Gastroesophageal sphincter (tissue), 3 donors: ENCODE data around the gene FAM184A.

Source experiments
- EP300 ChIP-seq: sonication (generic); formaldehyde crosslinking; IDR thresholded peaks from one replicate; pipeline ENCODE4 v1.6.1; 2017; ENCODE audit warnings: antibody characterized with exemption, mild to moderate bottlenecking
- POLR2A ChIP-seq, 2 donors: fragments of 450-650 bp; IDR thresholded peaks; one replicate each; pipeline ENCODE4 v1.6.1; 2017; ENCODE audit warnings: antibody characterized with exemption in 2 of 2, mild to moderate bottlenecking in 2 of 2, moderate library complexity in 1 of 2
- POLR2AphosphoS5 ChIP-seq: sonication (generic); formaldehyde crosslinking; IDR thresholded peaks from one replicate; pipeline ENCODE4 v1.6.1; 2017; ENCODE audit warnings: antibody characterized with exemption
- TF ChIP-seq, protein P1 (sequence below), 4 experiments: fragments of 200-600 bp in 2 of 4; fragments of 450-650 bp in 2 of 4; sonication (generic) in 1 of 4; IDR thresholded peaks; one replicate each; pipeline ENCODE4 v1.5.1; 2017 to 2019; ENCODE audit warnings: antibody characterized with exemption in 4 of 4, mild to moderate bottlenecking in 2 of 4, moderate library complexity in 2 of 4

DNA sequence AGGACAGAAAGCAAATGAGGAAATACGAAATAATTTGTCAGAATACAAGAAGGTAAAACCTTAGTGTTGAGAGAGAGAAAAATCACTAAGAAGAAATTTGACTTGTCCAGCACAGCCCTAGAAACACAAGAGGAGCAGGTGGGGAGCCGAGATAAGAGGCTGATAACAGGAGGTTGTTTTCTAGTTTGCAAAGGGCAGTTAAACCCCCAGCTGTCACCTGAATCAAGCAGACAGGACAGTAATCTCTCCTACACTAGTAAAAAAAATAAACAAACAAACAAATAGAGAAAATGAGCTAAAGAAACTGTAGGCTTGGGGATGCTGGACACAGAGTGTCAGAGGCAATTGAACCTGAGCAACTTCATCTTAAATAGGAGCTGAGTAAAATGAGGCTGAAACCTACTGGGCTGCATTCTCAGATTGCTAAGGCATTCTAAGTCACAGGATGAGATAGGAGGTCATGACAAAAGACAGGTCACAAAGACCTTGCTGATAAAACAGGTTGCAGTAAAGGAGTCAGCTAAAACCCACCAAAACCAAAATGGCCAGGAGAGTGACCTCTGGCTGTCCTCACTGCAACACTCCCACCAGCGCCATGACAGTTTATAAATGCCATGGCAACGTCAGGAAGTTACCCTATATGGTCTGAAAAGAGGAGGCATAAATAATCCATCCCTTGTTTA is 40.4 kb downstream of the FAM184A start:
- TF ChIP-seq EP300 (no peak), POLR2AphosphoS5 (no peak), POLR2A (IDR thresholded peaks at IDR 0.05) (no peak)
- TF ChIP-seq, protein P1, sequence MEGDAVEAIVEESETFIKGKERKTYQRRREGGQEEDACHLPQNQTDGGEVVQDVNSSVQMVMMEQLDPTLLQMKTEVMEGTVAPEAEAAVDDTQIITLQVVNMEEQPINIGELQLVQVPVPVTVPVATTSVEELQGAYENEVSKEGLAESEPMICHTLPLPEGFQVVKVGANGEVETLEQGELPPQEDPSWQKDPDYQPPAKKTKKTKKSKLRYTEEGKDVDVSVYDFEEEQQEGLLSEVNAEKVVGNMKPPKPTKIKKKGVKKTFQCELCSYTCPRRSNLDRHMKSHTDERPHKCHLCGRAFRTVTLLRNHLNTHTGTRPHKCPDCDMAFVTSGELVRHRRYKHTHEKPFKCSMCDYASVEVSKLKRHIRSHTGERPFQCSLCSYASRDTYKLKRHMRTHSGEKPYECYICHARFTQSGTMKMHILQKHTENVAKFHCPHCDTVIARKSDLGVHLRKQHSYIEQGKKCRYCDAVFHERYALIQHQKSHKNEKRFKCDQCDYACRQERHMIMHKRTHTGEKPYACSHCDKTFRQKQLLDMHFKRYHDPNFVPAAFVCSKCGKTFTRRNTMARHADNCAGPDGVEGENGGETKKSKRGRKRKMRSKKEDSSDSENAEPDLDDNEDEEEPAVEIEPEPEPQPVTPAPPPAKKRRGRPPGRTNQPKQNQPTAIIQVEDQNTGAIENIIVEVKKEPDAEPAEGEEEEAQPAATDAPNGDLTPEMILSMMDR (IDR thresholded peaks at IDR 0.05) = no peak
